ENCODE data around the gene MCF2L2.

DNA sequence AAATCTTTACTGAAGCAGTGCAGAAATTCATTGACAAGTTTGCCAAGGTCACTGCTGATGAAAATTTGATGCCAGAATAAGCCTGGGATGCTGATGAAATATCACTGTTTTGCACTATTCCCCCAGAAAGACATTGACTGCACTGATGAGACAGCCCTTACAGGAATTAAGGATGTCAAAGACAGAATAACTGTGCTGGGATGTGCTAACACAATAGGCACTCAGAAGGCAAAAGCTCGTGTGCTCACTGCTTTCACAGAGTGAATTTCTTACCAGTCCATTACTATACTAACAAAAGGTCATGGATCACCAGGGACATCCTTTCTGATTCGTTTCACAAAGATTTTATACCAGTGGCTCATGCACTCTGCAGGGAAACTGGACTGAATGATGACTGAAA is 69.4 kb downstream of the MCF2L2 start:
- TF ChIP-seq, protein P1, sequence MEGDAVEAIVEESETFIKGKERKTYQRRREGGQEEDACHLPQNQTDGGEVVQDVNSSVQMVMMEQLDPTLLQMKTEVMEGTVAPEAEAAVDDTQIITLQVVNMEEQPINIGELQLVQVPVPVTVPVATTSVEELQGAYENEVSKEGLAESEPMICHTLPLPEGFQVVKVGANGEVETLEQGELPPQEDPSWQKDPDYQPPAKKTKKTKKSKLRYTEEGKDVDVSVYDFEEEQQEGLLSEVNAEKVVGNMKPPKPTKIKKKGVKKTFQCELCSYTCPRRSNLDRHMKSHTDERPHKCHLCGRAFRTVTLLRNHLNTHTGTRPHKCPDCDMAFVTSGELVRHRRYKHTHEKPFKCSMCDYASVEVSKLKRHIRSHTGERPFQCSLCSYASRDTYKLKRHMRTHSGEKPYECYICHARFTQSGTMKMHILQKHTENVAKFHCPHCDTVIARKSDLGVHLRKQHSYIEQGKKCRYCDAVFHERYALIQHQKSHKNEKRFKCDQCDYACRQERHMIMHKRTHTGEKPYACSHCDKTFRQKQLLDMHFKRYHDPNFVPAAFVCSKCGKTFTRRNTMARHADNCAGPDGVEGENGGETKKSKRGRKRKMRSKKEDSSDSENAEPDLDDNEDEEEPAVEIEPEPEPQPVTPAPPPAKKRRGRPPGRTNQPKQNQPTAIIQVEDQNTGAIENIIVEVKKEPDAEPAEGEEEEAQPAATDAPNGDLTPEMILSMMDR (IDR thresholded peaks at IDR 0.05) = no peak
- no peak for TF ChIP-seq POLR2A (IDR thresholded peaks at IDR 0.05)
- TF ChIP-seq POLR2AphosphoS5 (IDR thresholded peaks at IDR 0.05; ENCODE audit: insufficient read depth in 1 of 2, low read depth in 1 of 2) = no peak

All from vagina (tissue), 2 donors.